ENCODE data around the gene SEH1L.

- no peak for TF ChIP-seq POLR2A (IDR thresholded peaks at IDR 0.05)
- no peak for TF ChIP-seq CTCF (IDR thresholded peaks at IDR 0.05)
- no peak for TF ChIP-seq EP300 (IDR thresholded peaks at IDR 0.05)
These were observed 69.5 kb downstream of the SEH1L start for GRCh38 chr18:13017247-13017875.
